Daoy (cell line): ENCODE measurements around the gene MBOAT7. TPM values are rescaled to one million over a fixed set of nuclear protein-coding genes. Genes with fewer than 3 reads are reported as not detected.

ENCODE experiments used
- total RNA-seq: library from RNA; depleted of rRNA; stranded (reverse); fragments of >200 nt; shearing (Covaris generic); gene quantifications from 2 replicates; pipeline ENCODE4 v1.2.3, GENCODE V29; 2014; rRNA removed

MBOAT7 gene
- total RNA-seq, 1 experiment from 2014 or later, result 74.9 TPM

Other genes with a start within 250 kb of the MBOAT7 start
- gene CACNG8, start 226.6 kb downstream of the MBOAT7 start, total RNA-seq, result 0.48 and 2.9 TPM in 2 replicates
- 1.0 and 9.3 TPM in 2 replicates for gene CACNG6, start 197.9 kb downstream of the MBOAT7 start, total RNA-seq
- gene VSTM1, start 125.7 kb downstream of the MBOAT7 start, total RNA-seq, result not detected in 2 replicates
- not detected in 2 replicates for gene TARM1, start 108.2 kb downstream of the MBOAT7 start, total RNA-seq
- gene OSCAR, start 88.8 kb downstream of the MBOAT7 start, total RNA-seq, result 0.27 and 0.74 TPM in 2 replicates
- 17.4 and 34.1 TPM in 2 replicates for gene NDUFA3, start 86.7 kb downstream of the MBOAT7 start, total RNA-seq
- 60.2 and 101 TPM in 2 replicates for gene TFPT, start 73.9 kb downstream of the MBOAT7 start, total RNA-seq
- gene PRPF31, start 73.8 kb downstream of the MBOAT7 start, total RNA-seq, result 78.8 and 92.3 TPM in 2 replicates
- gene CNOT3, start 51.8 kb downstream of the MBOAT7 start, total RNA-seq, result 10.9 and 14.0 TPM in 2 replicates
- gene LENG1, start 29.9 kb downstream of the MBOAT7 start, total RNA-seq, result 15.6 and 21.3 TPM in 2 replicates
- gene TMC4, start 16.4 kb downstream of the MBOAT7 start, total RNA-seq, result 0.06 TPM in 1 of 2 replicates, not detected in the other
- gene TSEN34, start 1.7 kb upstream of the MBOAT7 start, total RNA-seq, result 88.1 and 141 TPM in 2 replicates
- 2,362 and 2,452 TPM in 2 replicates for gene RPS9, start 11.3 kb upstream of the MBOAT7 start, total RNA-seq
- gene LILRB3, start 33.4 kb upstream of the MBOAT7 start, total RNA-seq, result not detected in 2 replicates
- not detected in 2 replicates for gene LILRA6, start 53.2 kb upstream of the MBOAT7 start, total RNA-seq
- gene LILRB5, start 67.7 kb upstream of the MBOAT7 start, total RNA-seq, result not detected in 2 replicates
- gene LILRB2, start 91.5 kb upstream of the MBOAT7 start, total RNA-seq, result not detected in 2 replicates
- not detected in 2 replicates for gene LILRA5, start 123.6 kb upstream of the MBOAT7 start, total RNA-seq
- not detected in 2 replicates for gene LILRA4, start 149.6 kb upstream of the MBOAT7 start, total RNA-seq
- gene LAIR1, start 175.4 kb upstream of the MBOAT7 start, total RNA-seq, result not detected in 2 replicates
- 1.3 TPM in 1 of 2 replicates, not detected in the other for gene TTYH1, start 225.9 kb upstream of the MBOAT7 start, total RNA-seq